A172 (cell line): ENCODE measurements around the gene BTD. TPM values are rescaled to one million over a fixed set of nuclear protein-coding genes. Genes with fewer than 3 reads are reported as not detected.
A peak's percentile ranks its signal among the peaks of the same experiment; 100 is the strongest.
"Not testable (repeated sequence)": the region's sequence is repeated elsewhere in the genome, so short reads cannot be mapped to it uniquely, and the experiment has no call there.

Source experiments
- DNase-seq: peaks from one replicate; pipeline ENCODE4 v3.0.0-alpha.2; 2015; ENCODE audit warnings: low spot score
- total RNA-seq: library from RNA; depleted of rRNA; stranded (reverse); fragments of >200 nt; shearing (Covaris generic); gene quantifications from 2 replicates; pipeline ENCODE4 v1.2.3, GENCODE V29; 2014; rRNA removed

The BTD gene
- total RNA-seq: 14.6 and 26.4 TPM in 2 replicates

DNA sequence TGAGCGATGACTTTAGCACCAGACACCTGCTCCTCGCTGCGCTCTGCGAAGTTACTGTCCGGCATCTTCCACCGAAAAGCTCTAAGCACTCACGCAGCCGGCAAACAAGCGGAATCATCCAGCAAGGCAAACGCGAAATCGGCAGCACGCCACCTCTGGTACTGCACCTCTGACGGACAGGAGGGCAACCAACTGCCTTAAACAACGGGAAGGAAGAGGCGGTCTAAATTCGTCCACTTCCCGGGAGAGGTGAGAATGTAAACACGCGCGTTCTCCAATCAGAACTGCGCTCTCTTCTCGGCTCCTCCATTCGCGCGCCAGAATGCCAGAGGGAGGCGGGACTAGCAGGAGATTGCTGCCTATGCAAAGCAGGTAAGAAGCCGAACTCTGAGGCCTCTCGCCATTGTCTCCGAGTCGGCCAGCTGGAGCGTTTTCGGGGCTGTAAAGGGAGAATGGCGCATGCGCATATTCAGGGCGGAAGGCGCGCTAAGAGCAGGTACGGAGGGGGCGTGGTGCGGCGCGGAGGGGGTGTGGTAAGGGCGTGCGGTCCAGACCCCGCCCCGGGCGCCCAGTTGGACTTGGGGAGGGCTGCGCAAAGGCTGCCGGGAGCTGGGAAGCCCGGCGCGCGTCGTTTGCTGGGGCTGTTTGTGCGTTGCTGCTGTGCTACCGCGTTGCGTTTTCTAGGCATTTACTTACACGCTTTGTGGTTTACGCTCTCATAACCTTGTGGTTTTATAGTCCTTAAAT is at the start of gene BTD, which contains the start of gene HACL1:
TSS of gene BTD (plus strand) at position 347 of the 747 bp plus-strand sequence. CDS start 33,695 bp downstream, outside the sequence.
TSS of gene HACL1 (minus strand) at position 171 of the 747 bp plus-strand sequence. CDS start at position 65, 106 bp downstream.
- peak; percentile 100 for DNase-seq

- DNase-seq: no peak
These were observed 49.6 kb upstream of the BTD start for GRCh38 chr3:15551902-15552301.

DNA sequence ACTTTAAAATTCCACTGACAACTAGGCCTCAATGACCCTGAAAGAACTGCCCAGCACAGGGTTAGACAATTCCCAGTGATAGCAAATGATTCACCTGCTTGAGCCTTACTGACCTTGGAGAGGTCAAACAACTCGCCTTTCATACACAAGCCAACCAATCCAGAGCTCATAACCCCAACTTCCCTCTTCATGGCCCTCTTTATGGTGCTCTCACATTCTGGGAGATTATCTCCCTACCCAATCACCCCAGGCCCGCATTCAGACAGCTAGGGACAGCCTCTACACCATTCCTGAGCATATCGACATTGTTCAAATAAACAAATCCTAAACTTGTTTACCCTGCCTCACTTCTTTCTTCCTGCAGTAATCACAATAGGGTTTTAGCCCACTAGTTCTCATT is 47.8 kb upstream of the BTD start:
- DNase-seq: no peak

- DNase-seq: no peak
These were observed 45.0 kb upstream of the BTD start for GRCh38 chr3:15556512-15556911.

DNA sequence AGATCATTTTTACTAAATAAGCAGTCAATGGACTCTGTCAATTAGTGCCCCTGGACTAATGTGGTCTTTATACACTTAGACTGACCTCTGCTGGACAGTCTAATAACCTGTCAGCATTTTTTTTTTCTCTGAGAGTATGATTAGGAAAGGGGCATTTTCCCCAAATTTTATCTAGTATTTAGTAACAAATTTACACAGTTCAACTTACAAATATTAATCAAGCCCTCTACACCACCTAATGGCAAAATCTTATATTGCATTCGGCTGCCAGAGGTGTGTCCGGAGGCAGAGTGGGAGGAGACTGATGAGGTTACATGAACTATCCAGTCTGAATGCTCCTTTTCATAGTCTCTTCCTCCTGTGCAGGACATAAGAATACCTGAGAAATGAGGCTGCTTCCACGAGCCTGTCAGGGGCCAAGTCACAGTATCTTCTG is 44.0 kb upstream of the BTD start:
- DNase-seq: peak; percentile 73

GRCh38 chr3:15558581-15558980 is 43.0 kb upstream of the BTD start:
- no peak for DNase-seq

- DNase-seq: no peak
These were observed 39.0 kb upstream of the BTD start for GRCh38 chr3:15562560-15562959.

DNA sequence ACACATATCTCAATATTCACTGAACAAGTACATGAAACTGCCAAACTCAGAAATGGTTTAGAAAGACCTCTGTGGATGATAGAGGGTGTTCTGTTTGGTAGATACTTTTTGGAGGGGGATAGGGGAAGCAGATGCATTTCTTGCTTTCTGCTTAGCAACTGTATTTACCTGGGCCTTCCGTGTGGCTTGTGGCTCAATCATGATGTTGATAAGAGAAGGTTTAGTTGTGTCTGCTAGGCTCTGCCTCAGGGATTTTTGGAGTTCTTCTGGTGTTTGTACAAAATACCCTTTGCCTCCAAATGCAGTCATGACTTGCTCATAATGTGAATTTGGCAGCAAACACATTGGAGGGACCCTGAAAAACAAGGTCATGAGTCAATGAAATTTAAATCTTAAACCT is 38.4 kb upstream of the BTD start:
- DNase-seq: no peak

DNA sequence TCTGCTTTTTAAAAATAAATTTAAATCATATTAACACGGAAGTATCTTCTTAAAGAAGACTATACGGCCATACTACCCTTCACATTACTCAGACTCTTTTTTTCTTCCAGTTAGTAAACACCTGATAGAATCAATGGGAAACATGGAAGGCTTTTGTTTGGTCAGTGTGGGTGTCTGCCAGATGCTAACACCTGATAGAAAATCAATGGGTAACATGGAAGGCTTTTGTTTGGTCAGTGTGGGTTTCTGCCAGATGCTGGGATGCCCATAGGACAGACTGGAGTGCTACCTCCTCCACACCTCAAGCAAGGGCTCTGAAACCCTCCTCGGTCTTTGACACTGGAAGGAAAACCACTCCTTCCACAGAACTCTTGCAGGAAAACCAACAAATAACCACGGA is 29.4 kb upstream of the BTD start:
- DNase-seq: no peak

GRCh38 chr3:15575446-15575845 is 26.1 kb upstream of the BTD start:
- no peak for DNase-seq

- no peak for DNase-seq
These were observed 25.1 kb upstream of the BTD start for GRCh38 chr3:15576475-15576874.

GRCh38 chr3:15578289-15578867 is 23.2 kb upstream of the BTD start:
- no peak for DNase-seq

DNA sequence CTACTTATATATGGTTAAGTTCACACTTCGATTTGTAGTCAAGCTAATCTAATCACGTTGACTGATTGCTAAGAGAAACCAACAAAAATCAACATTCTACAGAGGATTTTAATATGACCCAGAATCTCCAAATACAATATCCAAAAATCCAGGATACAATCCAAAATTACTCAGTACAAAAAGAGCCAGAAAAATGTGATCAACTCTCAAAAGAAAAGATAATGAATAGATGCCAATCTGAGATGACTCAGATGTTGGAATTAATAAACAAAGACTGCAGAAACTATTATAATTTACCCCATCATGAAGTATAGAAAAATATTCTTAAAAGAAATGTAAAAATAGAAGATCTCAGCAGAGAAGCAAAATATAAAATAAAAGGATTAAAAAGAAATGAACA is 22.5 kb upstream of the BTD start:
- DNase-seq: no peak

- DNase-seq: no peak
These were observed 19.8 kb upstream of the BTD start for GRCh38 chr3:15581471-15582394.

- DNase-seq: no peak
These were observed 16.3 kb upstream of the BTD start for GRCh38 chr3:15585111-15585845.

DNA sequence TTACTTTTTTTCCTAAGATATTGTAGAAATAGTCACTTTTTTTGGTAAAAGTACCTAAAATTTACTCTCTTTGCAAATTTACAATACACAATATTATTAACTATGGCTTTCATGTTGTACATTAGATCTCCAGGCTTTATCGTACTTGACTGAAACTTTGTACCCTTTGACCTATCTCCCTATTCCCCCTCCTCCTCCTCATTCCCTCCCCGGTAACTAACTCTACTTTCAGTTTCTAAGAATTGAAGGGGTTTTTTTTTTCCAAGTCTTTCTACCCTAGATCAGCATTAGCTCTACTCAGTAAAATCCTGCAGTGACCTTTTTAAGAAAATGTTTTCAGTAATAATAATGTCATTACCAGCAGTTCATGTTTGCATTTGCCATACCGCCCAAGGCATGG is 10.3 kb upstream of the BTD start:
- no peak for DNase-seq

GRCh38 chr3:15591928-15592327 is 9.6 kb upstream of the BTD start:
- DNase-seq: no peak

DNA sequence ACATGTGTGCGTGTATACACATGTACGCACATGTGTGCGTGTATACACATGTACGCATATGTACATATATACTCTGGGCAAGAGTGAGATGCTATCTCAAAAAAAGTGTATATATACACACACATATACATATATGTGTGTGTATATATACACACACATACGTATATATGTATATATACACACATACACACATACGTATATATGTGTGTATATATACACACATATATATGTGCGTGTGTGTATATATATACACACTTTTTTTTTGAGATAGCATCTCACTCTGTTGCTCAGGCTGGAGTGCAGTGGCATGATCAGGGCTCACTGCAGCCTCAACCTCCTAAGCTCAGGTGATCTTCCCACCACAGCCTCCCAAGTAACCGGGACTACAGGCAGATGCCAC is 8.6 kb upstream of the BTD start:
- DNase-seq: no peak

GRCh38 chr3:15595955-15596354 is 5.6 kb upstream of the BTD start:
- DNase-seq: no peak

- DNase-seq: peak; percentile 13
These were observed 523 bp upstream of the BTD start for GRCh38 chr3:15601046-15601398.

- no peak for DNase-seq
These were observed 596 bp downstream of the BTD start for GRCh38 chr3:15602146-15602536.

GRCh38 chr3:15602816-15603215 is 1.3 kb downstream of the BTD start:
- DNase-seq: not testable (repeated sequence)
